Pancreas (tissue), 10 donors: Measurements from ENCODE around the gene ZDHHC1. TPM values are rescaled to one million over a fixed set of nuclear protein-coding genes. Genes with fewer than 3 reads are reported as not detected.

Experiments used
- ATAC-seq, 4 donors: fragments of 200-7000 bp; cut with Tn5 transposase; one replicate each; pipeline versions ENCODE4 v1.8.0 to v1.9.1; 2020; ENCODE audit warnings: mild to moderate bottlenecking in 4 of 4, moderate library complexity in 4 of 4
- DNase-seq, 6 donors: peaks; one replicate each; pipeline ENCODE4 v3.0.0-alpha.2; 2020
- FAIRE-seq: peaks from 2 replicates; lab custom pipeline; 2012; peaks lifted over from hg19 to GRCh38; lab: Jason Lieb, UNC
- H3K27ac ChIP-seq, 4 donors: fragments of 200-600 bp; sonication (generic); 1 replicate in 3 of 4; 2 replicates in 1 of 4; pipeline versions ENCODE4 v1.5.0 to v1.8.0; 2020
- H3K27me3 ChIP-seq, 4 donors: fragments of 200-600 bp; one replicate each; pipeline ENCODE4 v1.8.0; 2021
- H3K36me3 ChIP-seq, 3 donors: fragments of 200-600 bp; sonication (generic) in 1 of 3; one replicate each; pipeline versions ENCODE4 v1.5.0 to v1.8.0; 2020 to 2021
- H3K4me1 ChIP-seq, 3 donors: fragments of 200-600 bp; one replicate each; pipeline ENCODE4 v1.8.0; 2021
- H3K4me3 ChIP-seq, 4 donors: fragments of 200-600 bp; sonication (generic) in 2 of 4; one replicate each; pipeline versions ENCODE4 v1.5.0 to v1.8.0; 2020 to 2021
- H3K9me3 ChIP-seq, 4 donors: fragments of 200-600 bp; one replicate each; pipeline ENCODE4 v1.8.0; 2021
- WGBS, 2 donors: extraction: QIAGEN DNeasy Blood & Tissue Kit; methylation state at CpG; one replicate each; pipeline ENCODE4 v1.1.7; 2013; 5-methylcytosine and 5-hydroxymethylcytosine counted together
- intact Hi-C, 3 donors: fragments of 100-400 bp; cut with DNase I; formaldehyde crosslinking; loops; one replicate each; pipeline versions ENCODE4 v1.11.1 to v1.14.2; 2022
- polyA plus RNA-seq, 2 donors: library from polyadenylated mRNA; stranded (reverse); fragments of 200-250 nt; gene quantifications; one replicate each; pipeline ENCODE4 v1.2.3, GENCODE V29; 2013
- total RNA-seq, 6 donors: library from RNA; stranded (reverse); fragmentation: NEBNext Ultra II Directional in 4 of 6; extraction: Animal tissue kit (Norgen Biotek cat#: 25700) in 4 of 6; gene quantifications; one replicate each; pipeline versions ENCODE4 v1.2.1 to v1.2.4, GENCODE V29; 2021 to 2023
- TF ChIP-seq, protein P1 (sequence below), 4 donors: fragments of 200-600 bp; sonication (generic) in 3 of 4; IDR thresholded peaks; one replicate each; pipeline versions ENCODE4 v1.5.0 to v1.8.0; 2021; ENCODE audit warnings: antibody characterized with exemption in 4 of 4
- donor health status: healthy with polysubstance abuse.
- donor health status: DM: no; HTN: no; CAD: no; lungs with moderate emphysema.
- donor health status: DM: no; HTN: no; CAD: no.
- donor health status: control.
- donor health status: control.
- donor health status: Bipolar disorder and iron deficiency.
- donor health status: DM: yes; HTN: yes; CAD: no.
- donor health status: DM: no; HTN: no; CAD: no.
- donor health status: DM: no; HTN: no; CAD: no.
- donor health status: DM: yes; HTN: yes; CAD: no.

ZDHHC1 gene
- total and polyA plus RNA-seq, 8 donors, result 8.1 to 15.2 (median 10.0) TPM

DNA sequence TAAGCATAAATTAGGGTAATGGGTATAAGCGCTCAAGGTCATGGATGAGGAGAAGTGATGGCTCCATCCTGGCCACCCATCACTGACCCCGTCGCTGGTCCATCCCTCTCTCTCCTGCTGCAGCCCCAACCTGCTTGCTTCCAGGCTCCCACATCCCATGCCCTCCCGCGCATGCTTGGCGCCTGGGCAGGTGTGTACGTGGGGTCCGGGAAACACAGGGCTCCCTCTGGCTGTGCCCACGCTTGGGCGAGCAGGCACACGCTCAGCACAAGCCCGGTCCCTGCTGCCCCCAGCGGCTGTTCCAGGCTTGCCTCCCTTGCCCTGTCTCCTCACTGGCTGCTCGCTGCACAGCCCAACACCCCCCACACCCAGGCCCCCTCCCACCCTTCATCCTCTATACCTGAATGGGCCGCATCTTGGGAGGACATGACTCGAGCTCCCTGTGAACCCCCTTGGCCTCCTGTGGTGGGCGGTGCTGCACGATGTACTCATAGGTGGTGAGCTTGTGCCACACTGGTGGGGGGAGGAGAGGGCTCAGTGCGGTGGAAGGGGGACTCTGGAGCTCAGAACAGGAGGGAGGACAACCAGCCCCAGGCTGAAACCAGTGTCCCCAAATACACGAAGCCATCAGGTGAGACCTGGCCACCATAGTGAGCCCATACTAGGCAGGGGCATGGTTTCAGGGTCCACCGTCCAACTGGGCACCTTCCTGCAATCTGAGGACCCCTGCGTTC is 18.3 kb downstream of the ZDHHC1 start:
- FAIRE-seq (no peak), DNase-seq (peak in 2 of 6 donors; percentile 22 to 71), ATAC-seq (no peak)
- Histone ChIP-seq H3K27ac (no peak overlapping the region), H3K9me3 (no peaks in the 10 kb centered on the region), H3K27me3 (no peaks in the 10 kb centered on the region), H3K4me1 (peaks cover 15 to 33% (median 17%) of the 10 kb centered on the region in 3 donors), H3K36me3 (no peaks in the 10 kb centered on the region), H3K4me3 (no peak overlapping the region)
- WGBS, 2 donors, result 83 to 84% methylated on average over 22 of the region's 22 CpGs
- intact Hi-C loops, result no loop called here
- TF ChIP-seq, protein P1, sequence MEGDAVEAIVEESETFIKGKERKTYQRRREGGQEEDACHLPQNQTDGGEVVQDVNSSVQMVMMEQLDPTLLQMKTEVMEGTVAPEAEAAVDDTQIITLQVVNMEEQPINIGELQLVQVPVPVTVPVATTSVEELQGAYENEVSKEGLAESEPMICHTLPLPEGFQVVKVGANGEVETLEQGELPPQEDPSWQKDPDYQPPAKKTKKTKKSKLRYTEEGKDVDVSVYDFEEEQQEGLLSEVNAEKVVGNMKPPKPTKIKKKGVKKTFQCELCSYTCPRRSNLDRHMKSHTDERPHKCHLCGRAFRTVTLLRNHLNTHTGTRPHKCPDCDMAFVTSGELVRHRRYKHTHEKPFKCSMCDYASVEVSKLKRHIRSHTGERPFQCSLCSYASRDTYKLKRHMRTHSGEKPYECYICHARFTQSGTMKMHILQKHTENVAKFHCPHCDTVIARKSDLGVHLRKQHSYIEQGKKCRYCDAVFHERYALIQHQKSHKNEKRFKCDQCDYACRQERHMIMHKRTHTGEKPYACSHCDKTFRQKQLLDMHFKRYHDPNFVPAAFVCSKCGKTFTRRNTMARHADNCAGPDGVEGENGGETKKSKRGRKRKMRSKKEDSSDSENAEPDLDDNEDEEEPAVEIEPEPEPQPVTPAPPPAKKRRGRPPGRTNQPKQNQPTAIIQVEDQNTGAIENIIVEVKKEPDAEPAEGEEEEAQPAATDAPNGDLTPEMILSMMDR (IDR thresholded peaks at IDR 0.05), result no peak

DNA sequence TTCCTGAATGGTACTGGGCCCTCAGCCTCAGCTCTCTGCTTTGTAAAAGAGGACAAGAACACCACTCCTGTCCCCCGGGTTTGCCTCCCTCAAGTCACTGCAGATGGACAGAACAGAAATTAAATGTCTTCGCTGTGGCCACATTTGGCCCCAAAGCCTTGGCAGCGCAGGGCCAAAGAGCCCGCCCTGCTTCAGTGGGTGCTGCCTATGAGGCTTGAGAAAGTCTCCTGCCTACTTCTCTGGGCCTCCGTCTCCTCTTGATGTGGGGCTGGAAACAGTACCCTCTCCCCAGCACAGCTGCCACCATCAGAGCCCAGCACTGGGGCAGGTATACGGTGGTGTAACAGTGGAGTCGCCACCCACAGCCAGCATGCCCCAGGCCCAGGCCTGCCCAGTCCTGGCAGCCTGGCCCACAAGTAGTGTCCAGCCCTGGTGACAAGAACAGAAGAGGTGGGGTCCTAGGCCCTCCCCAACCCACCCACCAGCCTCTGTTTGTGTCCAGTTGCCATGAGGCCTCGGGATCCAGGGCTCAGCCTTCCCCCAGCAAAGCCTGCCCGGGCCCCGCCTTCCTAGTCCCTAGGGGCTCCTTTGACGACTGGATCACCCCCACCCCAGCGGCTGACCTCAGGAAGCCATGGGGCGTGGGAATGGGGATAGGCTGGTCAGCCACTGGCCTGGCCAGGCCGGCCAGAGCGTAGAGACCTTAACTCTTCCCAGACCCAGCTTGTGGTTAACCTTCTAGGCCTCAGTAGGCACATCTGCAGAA is 19.1 kb downstream of the ZDHHC1 start:
- intact Hi-C loops, result no loop called here

DNA sequence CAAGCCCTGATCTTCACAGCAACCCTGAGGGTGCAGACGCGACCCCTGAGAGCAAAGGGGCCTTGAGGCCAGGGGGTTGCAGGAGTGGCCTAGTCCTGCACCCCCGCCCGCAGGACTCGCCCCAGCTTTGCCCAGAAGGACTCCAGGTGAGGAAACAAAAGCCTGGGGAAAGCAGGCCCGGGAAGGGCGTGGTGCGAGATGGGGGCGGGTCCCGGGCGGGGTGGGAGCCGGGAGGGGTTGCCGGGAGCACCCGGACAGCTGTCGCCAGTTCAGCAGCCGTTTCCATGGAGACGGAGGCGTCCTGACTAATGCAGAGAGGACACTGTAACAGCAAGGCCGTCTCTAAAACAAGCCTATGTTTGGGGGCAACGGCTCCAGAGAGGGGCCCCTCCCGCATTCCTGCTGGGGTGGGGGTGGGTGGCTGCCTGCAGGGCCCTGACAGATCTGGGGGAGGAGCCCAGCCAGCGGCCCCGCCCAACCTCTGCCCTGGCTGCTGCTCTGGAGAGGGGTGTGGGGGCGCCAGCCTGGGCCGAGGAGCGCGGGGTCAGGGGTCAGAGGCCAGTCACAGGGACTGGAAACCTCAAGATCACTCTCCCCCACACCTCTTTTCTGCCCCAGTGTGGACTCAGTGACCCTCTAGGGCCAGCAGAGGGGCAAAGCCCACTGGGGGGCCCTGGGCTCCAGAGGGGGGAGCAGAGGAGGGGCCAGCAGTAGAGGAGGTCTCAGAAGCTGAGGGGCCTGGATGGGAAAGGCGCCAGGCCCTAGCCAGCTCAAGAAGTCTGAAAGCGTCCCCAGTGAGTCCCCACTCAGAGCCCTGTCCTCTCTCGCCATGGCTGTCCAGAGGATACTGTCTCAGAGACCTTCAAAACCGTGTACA is 19.9 kb downstream of the ZDHHC1 start:
- TF ChIP-seq, protein P1 (IDR thresholded peaks at IDR 0.05), result no peak
- 19 to 28% methylated on average over 29 to 31 of the region's 31 CpGs for WGBS, 2 donors
- intact Hi-C loops, result no loop called here
- Histone ChIP-seq H3K4me1 (peaks cover 15 to 34% (median 17%) of the 10 kb centered on the region in 3 donors), H3K36me3 (no peaks in the 10 kb centered on the region), H3K27me3 (no peaks in the 10 kb centered on the region), H3K27ac (peak overlapping the region; percentile 59 to 89 (median 78)), H3K4me3 (peak overlapping the region in 1 of 4 donors; percentile 4), H3K9me3 (no peaks in the 10 kb centered on the region)
- FAIRE-seq, result no peak
- ATAC-seq, result peak; percentile 69 to 75 (median 73)
- peak; percentile 87 to 97 (median 92) for DNase-seq

More for the DNA sequence above, 19.1 kb downstream of the ZDHHC1 start:
- ATAC-seq (no peak), DNase-seq (peak in 4 of 6 donors; percentile 25 to 73 (median 39)), FAIRE-seq (no peak)
- Histone ChIP-seq H3K27me3 (no peaks in the 10 kb centered on the region), H3K9me3 (no peaks in the 10 kb centered on the region), H3K27ac (peak overlapping the region in 3 of 4 donors; percentile 59 to 89 (median 86)), H3K4me3 (no peak overlapping the region), H3K4me1 (peaks cover 15 to 33% (median 17%) of the 10 kb centered on the region in 3 donors), H3K36me3 (no peaks in the 10 kb centered on the region)
- TF ChIP-seq, protein P1 (IDR thresholded peaks at IDR 0.05), result no peak
- 83 to 85% methylated on average over 15 of the region's 15 CpGs for WGBS, 2 donors

DNA sequence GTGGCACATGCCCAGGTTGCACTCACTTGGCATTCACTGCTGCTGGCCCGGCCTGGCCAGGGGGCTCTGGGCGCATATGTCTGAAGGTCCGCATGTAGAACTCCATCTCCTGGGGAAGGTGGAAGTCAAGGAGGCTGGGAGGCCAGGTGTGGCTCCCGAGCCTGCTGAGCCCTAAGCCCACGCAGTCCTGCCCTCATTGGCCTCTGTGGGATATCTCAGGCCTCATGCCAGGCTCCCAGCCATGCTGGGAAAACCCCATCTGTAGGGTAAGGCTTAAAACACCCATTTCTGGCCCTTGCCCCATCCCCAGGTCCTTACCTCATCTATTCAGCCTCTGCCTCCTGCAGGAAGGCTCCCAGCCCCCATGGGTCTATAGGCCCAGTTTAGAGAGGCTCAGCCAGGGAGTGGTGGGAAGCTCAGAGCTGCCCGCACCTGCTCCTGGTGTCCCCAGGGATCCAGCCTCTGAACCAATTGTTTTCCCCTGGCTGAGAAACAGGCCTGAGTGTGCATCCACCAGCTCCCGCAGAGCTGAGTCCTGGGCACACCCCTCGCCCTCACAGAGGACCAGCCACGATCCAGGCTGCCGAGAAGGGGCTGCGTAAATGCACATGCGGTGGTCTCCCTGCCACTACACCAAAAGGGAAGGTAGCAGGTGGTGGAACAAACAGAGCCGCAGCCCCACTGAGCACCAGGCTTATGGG is 20.7 kb downstream of the ZDHHC1 start:
- Histone ChIP-seq H3K9me3 (no peaks in the 10 kb centered on the region), H3K36me3 (no peaks in the 10 kb centered on the region), H3K4me3 (peak overlapping the region in 1 of 4 donors; percentile 4), H3K4me1 (peaks cover 15 to 37% (median 17%) of the 10 kb centered on the region in 3 donors), H3K27ac (peak overlapping the region; percentile 59 to 89 (median 78)), H3K27me3 (no peaks in the 10 kb centered on the region)
- 44 to 46% methylated on average over 13 of the region's 13 CpGs for WGBS, 2 donors
- ATAC-seq (peak; percentile 56 to 65 (median 60)), DNase-seq (peak; percentile 66 to 91 (median 84)), FAIRE-seq (no peak)
- intact Hi-C loops, result no loop called here
- TF ChIP-seq, protein P1 (IDR thresholded peaks at IDR 0.05), result no peak
